GM13977 (cell line): ENCODE data around the gene PDE1C.

Experiments
- DNase-seq: peaks from one replicate; pipeline ENCODE4 v3.0.0; 2012; ENCODE audit warnings: low spot score
- CTCF ChIP-seq: IDR thresholded peaks from 2 replicates; pipeline ENCODE4 v1.5.1; 2012; ENCODE audit warnings: mild to moderate bottlenecking, control low read depth; ENCODE audit not compliant: insufficient read depth; ENCODE audit errors: extremely low read depth, missing control alignments
- in situ Hi-C: fragments of 300-500 bp; cut with MboI; formaldehyde crosslinking; loops from one replicate; pipeline ENCODE4 v1.12.0; 2022; ENCODE audit warnings: low sequenced_read_pairs, low pct_unique_long_range_greater_than_20kb, mixed read lengths, inconsistent platforms; ENCODE audit not compliant: unreplicated experiment

PDE1C gene

DNA sequence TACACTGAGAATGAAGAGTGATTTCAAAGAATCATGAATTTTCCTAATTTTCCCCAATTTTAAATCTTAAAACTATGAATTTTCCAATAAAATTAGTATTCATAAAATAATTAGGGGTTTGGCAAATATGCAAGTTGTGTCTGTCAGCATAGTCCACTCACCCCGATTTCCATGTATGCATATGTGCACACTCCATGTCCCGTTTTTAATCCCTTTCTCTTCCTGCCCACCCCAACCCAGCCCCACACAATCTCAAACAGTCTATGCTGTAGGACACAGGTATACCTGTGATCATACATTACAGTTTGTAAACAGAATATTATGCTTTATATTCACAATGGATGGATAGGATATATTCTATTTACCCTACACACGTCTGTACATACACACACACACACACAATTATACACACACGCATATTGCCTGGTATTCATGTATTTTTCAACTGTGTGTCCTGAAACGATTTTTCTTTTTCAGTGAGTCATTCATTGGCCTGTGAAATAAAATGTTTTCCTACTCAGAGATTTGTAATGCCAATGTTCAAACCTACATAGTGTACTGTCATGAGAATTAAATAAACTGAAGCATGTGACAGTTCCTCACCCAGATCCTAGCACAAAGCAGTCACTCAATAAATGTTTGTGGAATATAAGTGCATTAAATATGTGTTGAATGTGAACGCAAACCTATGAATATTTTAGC, 144.3 kb downstream of the PDE1C start:
- no peak for TF ChIP-seq CTCF
- in situ Hi-C loops: no loop called here
- no peak for DNase-seq

DNA sequence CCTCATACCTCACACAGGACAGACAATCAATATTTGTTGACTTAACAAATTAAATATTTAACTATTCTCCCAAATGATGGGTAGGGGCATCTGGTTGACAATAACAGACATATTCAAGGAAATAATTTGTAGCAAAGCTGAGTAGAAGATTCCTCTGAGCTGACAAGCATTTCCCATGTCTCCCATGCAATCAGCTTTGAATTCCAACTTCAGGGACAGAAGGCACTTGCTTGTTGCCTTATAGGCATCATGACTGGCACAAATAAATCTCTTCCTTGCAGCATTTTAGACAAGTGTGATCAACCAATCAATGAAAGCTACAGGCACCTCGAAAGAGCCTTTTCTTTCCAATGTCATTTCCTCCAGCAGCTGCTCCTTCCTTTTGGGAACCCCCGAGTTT, 146.0 kb downstream of the PDE1C start:
- in situ Hi-C loops: no loop called here
- TF ChIP-seq CTCF: no peak
- DNase-seq: no peak

GRCh38 chr7:31922848-31923247, 147.4 kb downstream of the PDE1C start:
- DNase-seq: no peak
- TF ChIP-seq CTCF: no peak
- in situ Hi-C loops: no loop called here

DNA sequence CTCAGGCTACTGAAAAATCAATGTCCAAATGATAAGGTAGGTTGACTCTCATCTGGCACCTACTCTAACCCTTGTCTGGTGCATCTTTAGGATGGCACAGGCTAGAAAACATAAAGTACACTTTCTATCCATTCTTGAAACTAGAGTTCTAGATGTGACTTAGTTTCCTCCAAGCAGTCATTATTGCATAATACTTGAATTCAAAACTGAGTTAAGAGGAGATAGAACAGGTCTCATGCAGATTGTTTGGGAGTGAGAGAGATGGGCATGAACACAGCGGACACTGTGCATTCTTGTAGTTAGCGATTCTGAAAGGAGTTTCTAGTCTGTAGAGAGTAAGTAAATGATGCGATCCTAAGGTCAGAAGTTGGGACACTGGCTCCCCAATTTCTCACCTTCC, 149.2 kb downstream of the PDE1C start:
- in situ Hi-C loops: no loop called here
- DNase-seq: no peak
- TF ChIP-seq CTCF: no peak

DNA sequence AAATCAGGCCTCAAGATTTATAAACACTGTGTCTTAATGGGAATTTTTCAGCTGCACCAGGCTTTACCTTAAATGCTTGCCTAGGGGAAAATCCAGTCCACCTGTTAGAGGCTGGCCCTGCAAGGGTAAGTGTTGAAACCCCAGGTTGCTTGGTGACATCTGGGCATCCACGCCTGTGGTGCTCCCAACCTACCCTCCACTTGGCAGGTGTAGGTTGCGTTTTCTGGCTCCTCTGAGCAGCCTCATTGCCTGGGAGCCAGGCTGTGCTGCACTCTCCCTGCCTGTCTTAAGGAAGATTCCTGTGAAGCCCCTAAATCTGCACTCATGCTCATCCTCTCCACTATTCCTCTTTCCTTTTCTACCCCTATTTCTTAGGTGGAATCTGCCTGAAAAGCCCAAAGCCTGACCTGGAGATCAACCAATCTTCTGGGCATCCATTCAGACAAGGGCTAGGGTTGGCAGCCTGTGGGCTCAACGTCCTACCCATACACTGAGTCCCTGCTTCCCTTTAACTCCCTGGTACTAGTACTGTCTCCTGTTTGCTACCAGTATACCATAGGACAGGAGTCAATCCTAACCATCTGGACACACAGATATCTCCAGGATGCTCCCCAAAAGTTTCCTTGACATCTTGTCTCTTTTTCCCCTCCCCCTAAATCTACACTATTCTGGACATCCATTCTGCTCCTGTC, 150.4 kb downstream of the PDE1C start:
- TF ChIP-seq CTCF: no peak
- no peak for DNase-seq
- in situ Hi-C loops: no loop called here

GRCh38 chr7:31918706-31919393, 151.4 kb downstream of the PDE1C start:
- in situ Hi-C loops: no loop called here
- no peak for DNase-seq
- TF ChIP-seq CTCF: no peak
